ENCODE results near the gene SH2D7. TPM values are rescaled to one million over a fixed set of nuclear protein-coding genes. Genes with fewer than 3 reads are reported as not detected.

The SH2D7 gene
- total RNA-seq, 1 donor from 2014 or later = not detected

- Mint-ChIP-seq H3K4me3 (peak overlapping the region; percentile 51), H3K27ac (peak overlapping the region; percentile 97), H3K36me3 (ENCODE audit: low read depth) (peaks cover 24% of the 10 kb centered on the region), H3K9me3 (no peaks in the 10 kb centered on the region), H3K27me3 (ENCODE audit: insufficient read depth) (no peaks in the 10 kb centered on the region), H3K4me1 (ENCODE audit: low read depth) (peaks cover 95% of the 10 kb centered on the region)
- intact Hi-C loops (cut with micrococcal nuclease) = no loop called here
- DNase-seq (ENCODE audit: low spot score) = no peak
Measured at GRCh38 chr15:78052545-78052944, 39.8 kb upstream of the SH2D7 start.

GRCh38 chr15:78054518-78054917, 37.8 kb upstream of the SH2D7 start:
- Mint-ChIP-seq H3K27ac (no peak overlapping the region), H3K27me3 (ENCODE audit: insufficient read depth) (no peaks in the 10 kb centered on the region), H3K4me1 (ENCODE audit: low read depth) (peaks cover 95% of the 10 kb centered on the region), H3K9me3 (no peaks in the 10 kb centered on the region), H3K4me3 (no peak overlapping the region), H3K36me3 (ENCODE audit: low read depth) (peaks cover 21% of the 10 kb centered on the region)
- intact Hi-C loops (cut with micrococcal nuclease) = no loop called here
- no peak for DNase-seq (ENCODE audit: low spot score)

- H3K4me3 Mint-ChIP-seq = no peak overlapping the region
Measured at GRCh38 chr15:78054966-78055365, 37.4 kb upstream of the SH2D7 start.

GRCh38 chr15:78055919-78056713, 36.2 kb upstream of the SH2D7 start:
- H3K9me3 Mint-ChIP-seq = no peaks in the 10 kb centered on the region
- intact Hi-C loops (cut with micrococcal nuclease) = loop anchor here (1.0 kb wide), 1 partner anchor 8 kb away; no protein-coding TSS in a partner anchor
- no peaks in the 10 kb centered on the region for H3K27me3 Mint-ChIP-seq (ENCODE audit: insufficient read depth)
- H3K4me3 Mint-ChIP-seq = peak overlapping the region; percentile 62
- DNase-seq (ENCODE audit: low spot score) = no peak
- peaks cover 20% of the 10 kb centered on the region for H3K36me3 Mint-ChIP-seq (ENCODE audit: low read depth)
- H3K27ac Mint-ChIP-seq = peak overlapping the region; percentile 78
- peaks cover 86% of the 10 kb centered on the region for H3K4me1 Mint-ChIP-seq (ENCODE audit: low read depth)

More at GRCh38 chr15:78054966-78055365, 37.4 kb upstream of the SH2D7 start:
- Mint-ChIP-seq H3K27me3 (ENCODE audit: insufficient read depth) (no peaks in the 10 kb centered on the region), H3K27ac (peak overlapping the region; percentile 78), H3K9me3 (no peaks in the 10 kb centered on the region), H3K4me1 (ENCODE audit: low read depth) (peaks cover 95% of the 10 kb centered on the region), H3K36me3 (ENCODE audit: low read depth) (peaks cover 21% of the 10 kb centered on the region)
- DNase-seq (ENCODE audit: low spot score) = no peak
- intact Hi-C loops (cut with micrococcal nuclease) = no loop called here

GRCh38 chr15:78056714-78057269, 35.6 kb upstream of the SH2D7 start:
- Mint-ChIP-seq H3K9me3 (no peaks in the 10 kb centered on the region), H3K4me1 (ENCODE audit: low read depth) (peaks cover 79% of the 10 kb centered on the region), H3K27ac (peak overlapping the region; percentile 78), H3K36me3 (ENCODE audit: low read depth) (peaks cover 20% of the 10 kb centered on the region), H3K4me3 (no peak overlapping the region), H3K27me3 (ENCODE audit: insufficient read depth) (no peaks in the 10 kb centered on the region)
- intact Hi-C loops (cut with micrococcal nuclease) = loop anchor here (1.0 kb wide), 1 partner anchor 8 kb away; no protein-coding TSS in a partner anchor
- no peak for DNase-seq (ENCODE audit: low spot score)

- no peak for DNase-seq (ENCODE audit: low spot score)
- H3K4me3 Mint-ChIP-seq = no peak overlapping the region
- peak overlapping the region; percentile 45 for H3K27ac Mint-ChIP-seq
- no peaks in the 10 kb centered on the region for H3K27me3 Mint-ChIP-seq (ENCODE audit: insufficient read depth)
- no peaks in the 10 kb centered on the region for H3K9me3 Mint-ChIP-seq
- peaks cover 17% of the 10 kb centered on the region for H3K36me3 Mint-ChIP-seq (ENCODE audit: low read depth)
- peaks cover 69% of the 10 kb centered on the region for H3K4me1 Mint-ChIP-seq (ENCODE audit: low read depth)
- intact Hi-C loops (cut with micrococcal nuclease) = no loop called here
Measured at GRCh38 chr15:78057803-78058202, 34.6 kb upstream of the SH2D7 start.

- Mint-ChIP-seq H3K9me3 (no peaks in the 10 kb centered on the region), H3K27me3 (ENCODE audit: insufficient read depth) (no peaks in the 10 kb centered on the region), H3K27ac (peak overlapping the region; percentile 63), H3K4me3 (no peak overlapping the region), H3K4me1 (ENCODE audit: low read depth) (peaks cover 62% of the 10 kb centered on the region), H3K36me3 (ENCODE audit: low read depth) (peaks cover 10% of the 10 kb centered on the region)
- DNase-seq (ENCODE audit: low spot score) = no peak
- intact Hi-C loops (cut with micrococcal nuclease) = no loop called here
Measured at GRCh38 chr15:78058401-78058935, 33.9 kb upstream of the SH2D7 start.

- Mint-ChIP-seq H3K9me3 (no peaks in the 10 kb centered on the region), H3K36me3 (ENCODE audit: low read depth) (peaks cover 4% of the 10 kb centered on the region), H3K4me1 (ENCODE audit: low read depth) (peaks cover 54% of the 10 kb centered on the region), H3K27me3 (ENCODE audit: insufficient read depth) (no peaks in the 10 kb centered on the region), H3K4me3 (no peak overlapping the region), H3K27ac (peak overlapping the region; percentile 63)
- no peak for DNase-seq (ENCODE audit: low spot score)
- intact Hi-C loops (cut with micrococcal nuclease) = no loop called here
Measured at GRCh38 chr15:78059110-78059839, 33.1 kb upstream of the SH2D7 start.

- no peaks in the 10 kb centered on the region for H3K36me3 Mint-ChIP-seq (ENCODE audit: low read depth)
- H3K27me3 Mint-ChIP-seq (ENCODE audit: insufficient read depth) = no peaks in the 10 kb centered on the region
- no peak for DNase-seq (ENCODE audit: low spot score)
- H3K27ac Mint-ChIP-seq = peak overlapping the region; percentile 5
- H3K4me1 Mint-ChIP-seq (ENCODE audit: low read depth) = peaks cover 46% of the 10 kb centered on the region
- no peak overlapping the region for H3K4me3 Mint-ChIP-seq
- intact Hi-C loops (cut with micrococcal nuclease) = no loop called here
- H3K9me3 Mint-ChIP-seq = no peaks in the 10 kb centered on the region
Measured at GRCh38 chr15:78060232-78060631, 32.1 kb upstream of the SH2D7 start.

- intact Hi-C loops (cut with micrococcal nuclease) = loop anchor here (1.0 kb wide), 1 partner anchor 12 kb away; no protein-coding TSS in a partner anchor
- Mint-ChIP-seq H3K27ac (peak overlapping the region; percentile 93), H3K36me3 (ENCODE audit: low read depth) (no peaks in the 10 kb centered on the region), H3K27me3 (ENCODE audit: insufficient read depth) (no peaks in the 10 kb centered on the region), H3K4me1 (ENCODE audit: low read depth) (peaks cover 28% of the 10 kb centered on the region), H3K4me3 (peak overlapping the region; percentile 76), H3K9me3 (no peaks in the 10 kb centered on the region)
- DNase-seq (ENCODE audit: low spot score) = peak; percentile 55
Measured at GRCh38 chr15:78061963-78062427, 30.4 kb upstream of the SH2D7 start.

GRCh38 chr15:78063217-78063616, 29.1 kb upstream of the SH2D7 start:
- Mint-ChIP-seq H3K4me1 (ENCODE audit: low read depth) (peaks cover 19% of the 10 kb centered on the region), H3K36me3 (ENCODE audit: low read depth) (no peaks in the 10 kb centered on the region), H3K27me3 (ENCODE audit: insufficient read depth) (no peaks in the 10 kb centered on the region), H3K9me3 (no peaks in the 10 kb centered on the region), H3K4me3 (peak overlapping the region; percentile 0), H3K27ac (peak overlapping the region; percentile 46)
- DNase-seq (ENCODE audit: low spot score) = no peak
- intact Hi-C loops (cut with micrococcal nuclease) = no loop called here

- DNase-seq (ENCODE audit: low spot score) = no peak
- Mint-ChIP-seq H3K36me3 (ENCODE audit: low read depth) (no peaks in the 10 kb centered on the region), H3K4me3 (no peak overlapping the region), H3K4me1 (ENCODE audit: low read depth) (peaks cover 12% of the 10 kb centered on the region), H3K27ac (no peak overlapping the region), H3K27me3 (ENCODE audit: insufficient read depth) (no peaks in the 10 kb centered on the region), H3K9me3 (no peaks in the 10 kb centered on the region)
- intact Hi-C loops (cut with micrococcal nuclease) = loop anchor here (1.0 kb wide), 1 partner anchor 8 kb away; no protein-coding TSS in a partner anchor
Measured at GRCh38 chr15:78063970-78064385, 28.4 kb upstream of the SH2D7 start.
